ENCODE data around the gene FAM168A.
A peak's percentile ranks its signal among the peaks of the same experiment; 100 is the strongest.

The FAM168A gene, protein sequence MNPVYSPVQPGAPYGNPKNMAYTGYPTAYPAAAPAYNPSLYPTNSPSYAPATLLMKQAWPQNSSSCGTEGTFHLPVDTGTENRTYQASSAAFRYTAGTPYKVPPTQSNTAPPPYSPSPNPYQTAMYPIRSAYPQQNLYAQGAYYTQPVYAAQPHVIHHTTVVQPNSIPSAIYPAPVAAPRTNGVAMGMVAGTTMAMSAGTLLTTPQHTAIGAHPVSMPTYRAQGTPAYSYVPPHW

DNA sequence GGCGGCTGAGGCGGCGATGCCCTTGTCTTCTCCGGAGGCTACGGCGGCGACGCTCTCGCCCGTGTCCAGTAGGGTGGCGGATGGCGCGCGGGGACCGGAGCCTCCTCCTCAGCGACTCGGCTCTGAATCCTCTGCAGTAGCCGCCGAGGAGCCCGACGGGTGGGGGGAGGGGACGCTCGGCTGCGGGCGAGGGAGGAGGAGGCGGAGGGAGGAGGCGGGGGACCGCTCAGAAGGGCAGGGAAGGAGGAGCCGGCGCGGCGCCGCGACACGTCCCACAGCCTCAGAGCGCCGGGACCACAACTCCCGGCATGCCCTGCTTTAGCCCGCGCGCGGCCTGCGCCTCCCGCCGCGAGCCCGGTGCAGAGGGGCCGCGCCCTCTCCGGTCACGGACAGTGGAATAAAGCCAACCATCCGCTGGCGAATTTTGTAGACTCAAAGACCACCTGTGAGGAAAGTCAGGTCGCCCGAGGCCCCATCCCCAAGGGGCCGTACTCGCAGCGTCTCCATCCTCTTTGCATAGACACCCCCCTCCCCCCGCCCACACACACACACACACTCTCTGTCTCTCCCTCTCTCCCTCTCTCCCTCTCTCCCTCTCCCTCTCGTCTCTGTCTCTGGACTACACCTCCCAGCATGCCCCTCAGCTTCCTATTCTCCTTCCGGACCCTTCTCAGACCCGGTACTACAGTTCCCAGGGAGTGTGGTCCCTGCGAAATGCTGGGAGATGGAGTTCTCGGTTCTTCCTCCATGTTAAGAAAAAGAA is at the start of gene FAM168A:
TSS of gene FAM168A (minus strand) at position 157 of the 763 bp plus-strand sequence. CDS start 129,638 bp downstream, outside the sequence.
- peak; percentile 97 for DNase-seq (ENCODE audit: low spot score)

DNA sequence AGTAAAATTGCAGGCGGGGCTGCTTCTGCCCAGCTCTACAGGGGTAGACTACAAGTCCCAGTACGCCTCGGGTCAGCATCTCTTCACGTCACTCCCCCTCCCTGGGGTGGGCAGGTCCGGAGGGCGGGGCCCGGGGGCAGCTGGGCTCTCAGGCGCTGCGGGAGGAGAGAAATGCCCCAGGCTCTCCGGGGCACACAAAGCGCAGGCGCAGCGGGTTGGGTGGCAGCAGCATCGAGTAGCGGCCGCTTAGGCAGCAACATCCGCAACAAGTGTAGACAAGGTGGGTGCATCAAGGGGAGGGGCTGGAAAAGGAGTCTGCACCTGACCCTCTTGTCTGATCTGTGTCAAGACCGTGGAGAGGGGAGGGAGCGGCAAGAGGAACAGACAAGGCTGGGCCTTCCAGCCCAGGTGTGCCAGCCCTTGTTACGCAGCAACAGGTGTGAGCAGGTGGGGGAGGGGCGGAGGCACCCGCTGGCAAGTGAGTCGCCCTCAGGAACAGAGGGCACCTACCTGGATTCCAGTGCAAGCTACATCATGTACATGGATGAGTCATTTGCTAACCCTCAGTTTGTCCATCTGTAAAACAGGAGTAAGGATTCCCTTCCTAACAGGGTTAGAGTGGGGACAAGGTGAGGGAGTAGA is 49.7 kb upstream of the FAM168A start:
- peak; percentile 96 for DNase-seq (ENCODE audit: low spot score)

DNA sequence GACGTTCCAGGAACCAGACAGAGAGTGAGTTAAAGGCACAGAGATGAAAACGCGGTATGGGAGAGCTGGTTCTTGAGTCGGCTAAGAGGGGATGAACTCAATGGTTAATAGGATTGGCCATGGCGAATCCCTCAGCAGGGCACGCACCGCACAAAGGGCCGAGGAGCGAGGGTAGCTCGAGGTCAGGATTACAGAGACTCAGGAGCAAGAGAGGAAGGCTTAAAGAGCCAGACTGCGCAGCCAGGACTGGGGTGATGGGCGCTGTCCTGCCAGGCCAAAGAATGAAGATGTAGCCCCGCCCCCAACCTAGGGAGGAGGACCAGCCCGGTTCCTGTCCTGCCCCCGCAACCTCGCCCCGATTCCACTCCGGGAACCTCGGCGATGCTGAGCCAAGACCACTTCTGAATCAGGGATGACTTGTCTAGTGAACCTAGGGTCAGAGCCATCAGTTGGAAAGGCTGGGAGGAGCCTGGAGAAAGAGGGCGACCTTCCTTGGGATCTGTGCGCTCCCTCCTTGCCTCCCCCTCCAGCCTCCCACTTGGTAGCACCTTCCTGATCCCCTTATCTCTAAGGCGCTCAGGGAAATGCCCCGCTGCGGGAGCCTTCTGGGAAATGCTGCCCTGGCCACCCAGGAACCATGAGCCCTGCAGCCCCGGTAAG is 48.2 kb upstream of the FAM168A start, which contains the start of gene PLEKHB1:
TSS of gene PLEKHB1 (plus strand) at position 610 of the 660 bp plus-strand sequence. CDS start at position 638, 28 bp downstream.
- DNase-seq (ENCODE audit: low spot score) = no peak

DNA sequence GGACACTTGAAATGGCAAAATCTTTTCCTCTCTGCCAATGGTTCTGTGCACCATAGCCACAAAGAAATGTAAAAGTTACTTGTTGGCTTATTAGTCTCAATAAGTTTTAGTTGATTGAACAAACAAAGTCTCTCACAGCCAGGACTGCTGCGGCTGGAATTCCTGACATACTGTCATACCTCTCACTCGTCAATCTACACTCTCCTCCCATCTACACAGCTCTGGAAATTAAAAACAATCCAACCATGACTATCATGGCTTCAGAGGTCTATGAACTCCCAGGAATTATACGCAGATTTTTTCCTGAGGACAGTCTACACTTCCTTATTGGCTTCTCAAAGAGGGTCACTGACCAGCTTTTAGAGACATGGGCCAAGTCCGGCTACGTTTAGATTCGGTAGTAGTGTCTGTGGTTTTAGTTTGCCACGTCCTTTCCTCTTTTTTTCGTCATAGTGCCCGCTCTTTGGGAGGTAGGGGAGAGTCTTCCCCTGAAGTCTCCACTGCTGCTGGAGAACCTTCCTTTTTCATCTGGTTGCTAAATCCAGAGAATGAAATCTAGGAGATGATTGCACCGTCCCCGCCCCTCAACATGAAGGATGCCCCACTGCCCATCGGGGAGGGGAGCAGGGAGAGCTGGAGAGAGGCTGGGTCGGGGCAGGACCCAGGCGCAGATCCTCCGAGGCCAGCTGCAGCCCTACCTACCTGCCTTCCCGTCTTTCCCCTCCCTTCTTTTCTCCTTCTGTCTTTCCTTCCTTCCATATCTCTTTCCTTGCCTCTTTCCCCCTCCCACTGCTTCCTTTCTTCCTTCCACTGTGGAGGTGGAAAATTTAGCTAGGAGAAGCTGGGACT is 47.4 kb upstream of the FAM168A start:
- DNase-seq (ENCODE audit: low spot score) = no peak

DNA sequence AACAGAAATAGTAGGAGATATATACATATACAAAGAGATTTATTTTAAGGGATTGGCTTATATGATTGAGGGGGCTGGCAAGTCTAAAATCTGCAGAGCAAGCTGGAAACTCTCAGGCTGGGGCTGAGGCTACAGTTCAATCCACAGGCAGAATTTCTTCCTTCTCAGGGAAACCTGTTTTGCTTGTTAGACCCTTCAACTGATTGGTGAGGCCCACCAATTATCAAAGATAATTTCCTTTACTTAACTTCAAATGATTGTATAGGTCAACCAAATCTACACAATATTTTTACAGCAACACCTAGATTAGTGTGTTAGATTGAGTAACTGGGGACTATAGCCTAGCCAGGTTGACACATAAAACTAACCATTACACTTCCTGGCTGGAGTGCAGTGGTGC is 43.8 kb upstream of the FAM168A start:
- no peak for DNase-seq (ENCODE audit: low spot score)

DNA sequence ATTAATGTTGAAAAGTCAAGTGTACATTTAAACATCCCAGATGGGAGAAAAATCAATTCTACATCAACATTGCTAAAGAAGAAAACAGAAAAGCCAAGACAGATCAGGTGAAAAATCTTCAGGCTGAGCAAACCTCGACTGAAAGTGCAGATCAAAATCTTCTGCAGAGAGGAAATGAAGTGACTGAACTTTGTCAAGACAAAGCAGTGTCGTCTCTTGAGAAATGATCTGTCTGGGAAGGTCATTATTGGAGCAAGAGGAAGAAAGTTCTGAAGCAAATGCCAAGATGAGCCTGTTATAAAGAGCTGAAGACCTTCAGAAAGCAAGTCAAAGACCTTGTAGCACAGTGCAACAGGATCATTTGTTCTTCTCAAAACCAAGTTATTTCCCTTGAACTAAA is 42.7 kb upstream of the FAM168A start:
- DNase-seq (ENCODE audit: low spot score) = no peak

DNA sequence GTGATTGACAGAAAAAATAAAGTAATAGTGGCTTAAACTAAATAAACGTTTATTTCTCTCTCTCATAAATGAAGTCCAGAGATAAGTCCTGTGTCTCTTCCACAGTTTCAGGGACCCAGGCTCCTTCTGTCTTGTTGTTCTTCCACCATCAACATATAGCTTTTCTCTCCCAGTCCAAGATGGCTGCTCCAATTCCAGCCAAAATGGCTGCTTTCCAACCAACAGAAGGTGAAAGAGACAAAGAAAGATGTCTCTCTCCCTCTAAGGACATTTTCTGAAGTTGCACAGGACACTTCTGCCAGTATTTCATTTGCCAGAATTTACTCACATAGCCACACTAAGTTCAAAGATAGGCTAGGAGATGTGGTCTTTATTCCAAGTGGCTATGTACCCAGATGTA is 39.1 kb upstream of the FAM168A start:
- no peak for DNase-seq (ENCODE audit: low spot score)

DNA sequence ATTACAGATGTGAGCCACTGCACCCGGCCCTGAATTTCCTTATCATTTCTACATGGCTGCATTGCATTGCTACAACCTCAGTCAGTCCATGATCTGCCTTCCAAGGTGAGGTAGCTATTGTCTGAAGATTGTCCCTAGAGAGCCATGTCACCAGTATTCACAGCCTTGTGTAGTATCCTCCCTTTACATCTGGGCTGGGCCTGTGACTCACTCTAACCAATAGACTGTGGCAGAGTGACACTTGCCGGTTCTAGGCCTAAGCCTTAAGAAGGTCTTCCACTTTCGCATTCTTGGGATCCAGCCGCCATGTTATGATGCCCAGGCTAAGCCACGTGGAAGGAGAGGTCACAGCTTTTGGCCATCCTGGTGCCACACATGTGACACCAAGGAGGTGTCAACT is 38.3 kb upstream of the FAM168A start:
- no peak for DNase-seq (ENCODE audit: low spot score)

DNA sequence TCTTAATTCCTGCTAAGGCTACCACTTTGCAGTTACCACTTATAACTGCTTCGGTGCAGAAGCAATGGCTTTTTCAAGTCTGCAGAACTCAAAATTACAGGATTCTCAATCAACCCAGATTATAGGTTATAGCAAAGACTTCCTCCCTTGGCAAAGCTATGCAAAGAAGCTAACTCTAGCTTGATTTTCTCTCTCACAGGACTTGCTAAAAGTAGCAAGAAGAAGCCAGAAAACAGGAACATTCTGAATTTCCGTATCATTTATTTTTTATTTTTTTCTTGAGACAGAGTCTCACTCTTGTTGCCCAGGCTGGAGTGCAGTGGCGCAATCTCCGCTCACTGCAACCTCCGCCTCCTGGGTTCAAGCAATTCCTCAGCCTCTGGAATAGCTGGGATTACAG is 37.8 kb upstream of the FAM168A start:
- DNase-seq (ENCODE audit: low spot score) = no peak

DNA sequence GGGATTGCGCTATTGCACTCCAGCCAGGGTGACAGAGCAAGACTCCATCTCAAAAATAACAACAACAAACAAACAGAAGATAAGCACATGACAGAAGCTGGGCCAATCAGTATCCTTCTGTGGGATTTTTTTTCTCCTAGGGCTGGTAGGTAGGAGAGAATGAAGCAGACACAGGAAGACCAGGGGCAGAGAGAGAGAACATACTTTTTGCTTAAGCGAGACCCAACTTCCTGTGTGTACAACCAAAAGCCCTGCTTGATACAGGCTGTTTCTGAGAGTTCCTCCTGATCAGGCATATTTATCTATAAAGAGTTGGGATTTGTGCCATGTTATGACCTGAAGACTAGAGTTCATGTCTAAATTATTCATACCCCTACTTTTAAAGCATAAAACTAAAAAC is 36.1 kb upstream of the FAM168A start:
- DNase-seq (ENCODE audit: low spot score) = no peak

DNA sequence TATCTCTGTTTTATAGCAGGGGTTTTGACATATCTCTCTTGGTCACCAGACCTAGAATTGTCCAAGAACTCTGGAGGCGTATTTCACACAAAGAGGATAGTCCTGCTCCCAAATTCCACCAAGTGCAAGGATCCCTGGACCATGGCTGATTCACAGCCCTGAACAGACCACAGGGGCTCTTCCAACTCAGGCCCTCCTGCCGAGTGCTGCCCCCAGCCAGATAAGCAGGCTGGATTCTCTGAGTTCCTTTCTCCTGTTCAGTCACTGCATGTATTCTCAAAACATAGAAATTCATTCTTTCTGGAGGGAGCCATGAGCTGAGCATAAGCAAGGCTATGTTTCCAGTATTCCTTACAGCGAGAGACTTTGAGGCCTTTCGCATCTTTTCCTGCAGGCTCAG is 35.1 kb upstream of the FAM168A start:
- no peak for DNase-seq (ENCODE audit: low spot score)

DNA sequence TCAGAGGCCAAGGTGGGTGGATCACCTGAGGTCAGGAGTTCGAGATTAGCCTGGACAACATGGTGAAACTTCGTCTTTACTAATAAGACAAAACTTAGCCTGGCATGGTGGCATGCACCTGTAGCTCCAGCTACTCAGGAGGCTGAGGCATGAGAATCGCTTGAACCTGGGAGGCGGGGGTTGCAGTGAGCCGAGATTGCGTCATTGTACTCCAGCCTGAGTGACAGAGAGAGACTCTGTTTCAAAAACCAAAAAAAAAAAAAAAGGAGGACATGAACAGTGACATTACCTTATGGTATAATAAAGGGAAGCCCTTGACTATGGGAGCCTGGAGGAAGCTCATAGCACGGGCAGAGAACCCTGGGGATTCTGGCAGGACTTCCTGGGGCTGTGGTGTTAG is 32.0 kb upstream of the FAM168A start:
- no peak for DNase-seq (ENCODE audit: low spot score)

DNA sequence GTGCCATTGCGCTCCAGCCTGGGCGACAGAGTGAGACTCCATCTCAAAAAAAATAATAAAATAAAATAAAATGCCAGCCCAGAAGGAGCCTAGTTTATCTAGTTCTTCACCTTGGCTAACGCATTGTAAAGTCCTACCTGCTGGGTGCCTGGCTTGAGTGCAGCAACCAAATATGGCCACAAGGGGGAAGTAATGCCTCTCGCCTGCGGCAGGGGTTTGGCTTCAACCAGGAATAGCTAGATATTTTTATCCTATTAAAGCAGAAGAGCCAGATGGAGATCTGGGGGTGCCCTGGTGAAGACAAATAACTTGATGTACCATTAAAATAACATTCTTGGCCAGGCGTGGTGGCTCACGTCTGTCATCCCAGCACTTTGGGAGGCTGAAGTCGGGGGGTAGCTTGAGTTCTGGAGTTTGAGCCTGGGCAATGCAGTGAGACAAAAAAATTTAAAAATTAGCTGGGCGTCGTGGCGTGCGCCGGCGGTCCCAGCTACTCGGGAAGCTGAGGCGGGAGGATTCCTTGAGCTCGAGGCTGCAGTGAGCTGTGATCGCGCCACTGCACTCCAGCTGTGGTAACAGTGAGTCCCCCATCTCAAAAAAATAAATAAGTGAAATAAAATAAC is 27.9 kb upstream of the FAM168A start:
- DNase-seq (ENCODE audit: low spot score) = peak; percentile 92

DNA sequence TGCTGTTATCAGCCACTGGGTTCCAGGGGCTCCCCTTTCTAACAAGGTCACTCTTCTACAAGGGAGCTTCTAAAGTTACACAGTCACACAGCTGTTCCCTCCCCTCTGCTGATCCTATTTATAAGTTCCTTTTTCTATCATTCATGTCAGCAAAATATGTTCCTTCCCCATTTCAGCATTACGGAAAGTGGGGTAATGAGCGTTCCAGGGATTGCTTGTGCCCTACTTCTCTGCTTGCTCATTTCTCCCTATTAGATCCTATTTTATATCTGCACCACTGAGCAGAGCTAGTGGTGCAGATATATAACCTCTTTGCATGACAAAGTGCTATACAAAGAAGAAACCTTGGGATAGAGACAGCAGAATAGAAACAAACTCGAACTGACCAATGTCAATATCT is 25.8 kb upstream of the FAM168A start:
- DNase-seq (ENCODE audit: low spot score) = no peak

DNA sequence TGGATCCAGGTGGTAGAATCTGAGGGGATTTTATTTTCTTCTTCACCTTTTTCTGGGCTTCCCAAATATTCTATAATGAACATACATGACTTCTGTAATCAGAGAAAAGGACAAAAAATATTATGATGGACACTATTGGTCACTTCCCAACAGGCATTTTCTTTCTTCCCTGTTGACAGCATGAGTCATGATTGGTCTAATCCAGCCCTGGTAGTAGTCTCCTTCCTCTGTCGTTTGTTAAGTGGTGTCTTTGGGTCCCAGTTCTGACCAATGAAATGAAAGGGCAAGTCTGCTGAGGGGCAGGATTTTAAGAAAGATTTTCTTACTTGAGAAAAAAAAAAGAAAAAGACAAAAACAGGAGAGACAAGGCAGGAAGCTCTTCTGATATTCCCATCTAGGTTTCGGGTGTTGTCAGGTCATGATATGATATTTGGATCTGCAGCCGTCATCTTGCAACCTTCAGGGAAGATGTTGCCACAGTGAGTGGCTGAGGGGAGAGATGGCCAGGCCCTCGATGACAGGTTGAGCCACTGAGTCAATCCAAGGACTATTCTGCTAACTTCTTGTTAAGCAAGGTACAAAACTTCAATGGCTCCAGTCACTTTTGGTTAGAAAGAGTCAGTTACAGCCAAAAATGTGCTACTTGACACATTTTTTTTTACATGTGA is 25.1 kb upstream of the FAM168A start:
- no peak for DNase-seq (ENCODE audit: low spot score)

DNA sequence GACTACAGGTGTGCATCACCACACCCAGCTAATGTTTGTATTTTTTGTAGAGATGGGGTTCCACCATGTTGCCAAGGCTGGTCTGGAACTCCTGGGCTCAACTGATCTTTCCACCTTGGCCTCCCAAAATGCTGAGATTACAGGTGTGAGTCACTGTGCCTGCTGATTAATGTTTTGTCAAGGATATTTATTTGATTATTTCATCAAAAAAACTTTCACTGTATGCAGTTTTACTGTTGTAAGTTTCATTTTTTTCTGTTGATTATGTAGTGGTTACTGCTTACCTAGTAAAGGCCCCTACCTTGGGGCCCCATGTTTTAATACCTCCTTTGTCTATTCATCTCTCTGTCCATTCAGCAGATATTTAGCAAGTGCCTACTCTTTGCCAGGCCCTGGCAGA is 16.7 kb upstream of the FAM168A start:
- no peak for DNase-seq (ENCODE audit: low spot score)

DNA sequence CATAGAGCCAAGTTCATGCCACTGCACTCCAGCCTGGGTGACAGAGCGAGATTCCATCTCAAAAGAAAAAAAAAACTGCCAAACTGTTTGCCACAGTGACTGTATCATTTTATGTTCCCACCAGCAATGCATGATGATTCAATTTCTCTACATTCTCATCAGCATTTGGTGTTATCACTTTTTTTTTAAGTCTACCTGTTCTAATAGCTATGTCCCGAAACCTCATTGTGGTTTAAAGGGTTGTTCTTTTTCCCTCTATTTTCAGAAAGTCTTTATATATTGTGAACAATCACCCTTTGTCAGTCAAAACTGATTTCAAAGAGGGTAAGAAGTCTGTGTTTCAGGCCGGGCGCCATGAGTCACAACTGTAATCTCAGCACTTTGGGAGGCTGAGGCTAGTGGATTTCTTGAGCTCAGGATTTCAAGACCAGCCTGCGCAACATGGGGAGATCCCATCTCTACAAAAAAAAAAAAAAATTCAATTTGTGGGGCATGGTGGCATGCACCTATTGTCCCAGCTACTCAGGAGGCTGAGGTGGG is 14.8 kb upstream of the FAM168A start:
- DNase-seq (ENCODE audit: low spot score) = no peak

DNA sequence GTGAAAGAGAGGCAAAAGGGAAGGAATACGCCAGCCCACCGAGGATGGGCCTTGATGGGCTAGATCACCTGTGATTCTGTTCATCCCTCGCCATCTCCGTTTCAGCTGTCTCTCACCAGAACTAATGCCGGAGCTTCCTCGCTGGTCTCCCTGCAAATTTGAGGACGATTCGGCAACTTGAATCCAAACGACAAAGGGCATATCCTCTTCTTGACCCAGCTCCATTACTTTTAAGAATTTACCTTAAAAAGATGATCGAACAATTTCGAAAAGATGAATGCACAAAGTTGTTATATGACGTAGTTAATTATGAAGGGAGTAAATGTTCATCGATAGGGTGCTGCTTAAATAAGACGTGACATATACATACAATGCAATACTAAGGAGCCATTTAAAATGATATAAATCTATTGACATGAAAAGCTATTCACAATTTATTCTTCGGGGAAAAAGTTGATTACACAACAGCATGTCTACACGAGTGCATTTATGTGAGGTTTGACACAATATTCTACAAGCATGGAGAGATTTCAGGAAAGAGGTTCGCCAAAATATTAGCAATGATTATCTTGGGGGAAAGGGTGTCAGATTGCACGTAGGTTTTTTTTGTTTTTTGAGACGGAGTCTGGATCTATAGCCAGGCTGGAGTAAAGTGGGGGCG is 937 bp upstream of the FAM168A start:
- DNase-seq (ENCODE audit: low spot score) = no peak

DNA sequence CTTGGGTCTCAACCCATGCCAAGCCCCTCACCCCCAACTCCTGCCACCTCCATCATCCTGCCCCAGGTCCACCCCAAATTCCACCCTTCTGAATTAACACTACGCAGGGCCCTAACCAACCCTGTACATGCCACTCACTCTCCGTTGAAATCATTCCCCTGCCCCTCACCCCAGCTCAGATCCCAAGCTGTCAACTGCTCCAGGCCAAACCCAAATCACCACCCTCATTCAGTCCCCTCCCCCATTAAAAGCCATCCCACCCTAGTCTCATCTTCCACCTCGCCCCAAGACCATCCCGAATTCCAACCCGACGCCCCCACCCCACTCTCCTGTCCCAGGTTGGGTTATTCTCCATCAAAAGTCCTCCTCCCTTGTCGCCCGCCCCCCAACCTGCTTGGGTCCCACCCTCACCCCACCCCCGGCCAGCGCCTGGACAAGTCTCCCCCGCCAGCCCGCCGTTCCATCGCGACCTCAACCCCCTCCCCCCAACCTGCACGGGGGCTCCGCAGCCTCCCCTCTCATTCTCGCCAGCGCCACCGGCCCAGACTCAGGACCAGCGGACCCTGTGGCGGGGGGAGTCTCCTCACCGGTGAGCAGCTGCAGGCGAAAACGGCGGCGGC is 466 bp downstream of the FAM168A start:
- DNase-seq (ENCODE audit: low spot score) = peak; percentile 19

Measured in GM03348 (cell line).